ENCODE data around the gene MILR1.
"Not testable (repeated sequence)": the region's sequence is repeated elsewhere in the genome, so short reads cannot be mapped to it uniquely, and the experiment has no call there.

MILR1 gene, protein sequence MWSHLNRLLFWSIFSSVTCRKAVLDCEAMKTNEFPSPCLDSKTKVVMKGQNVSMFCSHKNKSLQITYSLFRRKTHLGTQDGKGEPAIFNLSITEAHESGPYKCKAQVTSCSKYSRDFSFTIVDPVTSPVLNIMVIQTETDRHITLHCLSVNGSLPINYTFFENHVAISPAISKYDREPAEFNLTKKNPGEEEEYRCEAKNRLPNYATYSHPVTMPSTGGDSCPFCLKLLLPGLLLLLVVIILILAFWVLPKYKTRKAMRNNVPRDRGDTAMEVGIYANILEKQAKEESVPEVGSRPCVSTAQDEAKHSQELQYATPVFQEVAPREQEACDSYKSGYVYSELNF

GRCh38 chr17:64448665-64449512 is at the start of gene MILR1:
Gene MILR1, plus strand, starts transcription at chr17:64449115. Its CDS starts 54 bp downstream, at chr17:64449169.
- no peak for DNase-seq

DNA sequence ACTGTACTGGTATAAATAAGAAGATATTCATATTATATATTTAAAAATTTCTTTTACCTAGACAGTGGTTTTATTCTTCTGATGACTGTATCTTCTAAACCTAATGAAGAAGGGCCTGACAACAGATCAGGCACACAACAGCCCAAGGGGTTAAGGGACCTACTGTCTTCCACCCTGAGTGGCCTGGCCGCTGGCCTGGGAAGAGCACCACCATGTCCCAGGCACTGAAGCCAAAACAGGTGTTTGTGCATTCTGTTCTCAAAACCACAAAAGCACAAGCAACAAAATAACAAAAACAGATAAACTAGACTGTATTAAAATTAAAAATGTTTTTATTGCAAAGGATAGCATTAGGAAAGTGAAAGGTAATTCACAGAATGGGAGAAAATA is 49.2 kb upstream of the MILR1 start:
- no peak for DNase-seq

GRCh38 chr17:64400642-64401041 is 48.3 kb upstream of the MILR1 start:
- peak; percentile 26 for DNase-seq

DNA sequence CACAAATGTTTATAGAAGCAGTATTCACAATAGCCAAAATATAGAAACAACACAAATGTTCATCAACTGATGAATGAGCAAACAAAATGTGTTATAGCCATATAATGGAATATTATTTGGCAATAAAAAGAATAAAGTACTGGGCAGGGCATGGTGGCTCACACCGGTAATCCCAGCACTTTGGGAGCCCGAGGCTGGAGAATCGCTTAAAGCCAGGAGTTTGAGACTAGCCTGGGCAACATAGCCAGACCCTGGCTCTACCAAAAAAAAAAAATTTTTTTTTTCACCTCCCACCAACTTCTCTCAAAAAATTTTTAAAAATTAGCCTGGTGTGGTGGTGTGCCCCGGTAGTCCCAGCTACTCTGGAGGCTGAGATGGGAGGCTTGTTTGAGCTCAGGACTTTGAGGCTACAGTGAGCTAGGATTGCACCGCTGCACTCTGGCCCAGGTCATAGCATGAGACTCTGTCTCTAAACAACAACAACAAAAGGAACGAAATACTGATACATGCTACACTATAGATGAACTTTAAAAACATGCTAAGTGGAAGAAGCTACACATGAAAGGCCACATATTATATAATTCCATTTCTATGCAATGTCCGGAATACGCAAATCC is 47.6 kb upstream of the MILR1 start:
- DNase-seq, result no peak

- DNase-seq, result no peak
These were observed 47.0 kb upstream of the MILR1 start for GRCh38 chr17:64401941-64402340.

GRCh38 chr17:64402469-64402868 is 46.4 kb upstream of the MILR1 start:
- DNase-seq, result no peak

DNA sequence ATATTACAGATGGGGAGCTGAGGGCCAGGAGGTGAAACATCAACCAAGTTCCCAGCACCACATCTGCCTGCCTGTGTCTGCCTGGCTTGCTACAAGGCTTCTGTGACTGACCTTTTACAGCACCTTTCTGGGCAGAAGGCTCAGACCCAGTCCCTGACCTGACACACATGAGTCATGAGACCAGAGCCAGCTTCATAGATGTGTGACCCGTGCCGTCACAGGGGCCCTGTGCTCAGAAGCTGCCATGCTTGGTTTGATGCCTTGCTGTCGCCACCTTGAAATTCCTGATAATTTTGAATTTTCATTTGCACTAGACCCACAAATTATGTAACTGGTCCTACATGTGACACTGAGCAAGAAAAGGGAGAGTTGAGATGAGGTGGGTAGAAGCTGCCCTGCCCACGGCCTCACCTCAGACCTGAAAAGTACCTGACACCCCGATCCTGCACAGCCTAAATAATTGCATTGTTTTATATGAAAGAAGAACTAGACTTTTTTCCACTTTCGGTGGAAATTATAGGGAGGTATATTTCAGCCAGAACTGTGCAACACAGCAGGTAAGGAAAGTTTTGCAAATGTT is 44.9 kb upstream of the MILR1 start:
- no peak for DNase-seq

- DNase-seq, result no peak
These were observed 42.4 kb upstream of the MILR1 start for GRCh38 chr17:64406321-64407200.

DNA sequence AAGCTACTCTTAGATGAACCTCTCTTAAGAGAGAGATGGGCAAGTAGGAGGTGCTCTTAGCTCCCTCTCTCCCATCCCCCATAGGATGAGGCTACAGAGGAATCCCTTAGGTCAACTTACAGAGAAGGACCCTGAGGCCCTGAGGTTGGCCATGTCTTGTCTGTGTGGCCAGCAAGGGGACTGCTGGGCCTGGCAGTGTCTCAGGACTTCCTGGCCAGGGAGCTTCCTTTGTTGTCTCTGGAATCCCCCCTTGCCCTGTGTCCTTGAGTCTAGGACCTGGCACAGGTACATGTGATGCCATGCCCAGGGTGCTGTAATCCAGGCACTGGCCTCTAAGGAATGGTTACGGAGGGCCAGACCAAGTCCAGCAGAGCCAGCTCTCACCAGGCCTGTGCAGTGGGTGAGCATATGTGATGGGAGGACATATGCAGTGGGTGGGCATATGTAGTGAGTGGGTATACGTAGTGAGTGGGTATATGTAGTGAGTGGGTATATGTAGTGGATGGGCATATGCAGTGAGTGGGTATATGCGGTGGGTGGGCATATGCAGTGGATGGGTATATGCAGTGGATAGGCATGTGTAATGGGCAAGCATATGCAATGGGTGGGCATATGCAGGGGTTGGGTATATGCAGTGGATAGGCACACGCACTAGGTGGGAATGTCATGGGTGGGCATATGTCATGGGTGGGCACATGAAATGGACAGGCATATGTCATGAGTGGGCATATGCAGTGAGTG is 38.0 kb upstream of the MILR1 start:
- no peak for DNase-seq

DNA sequence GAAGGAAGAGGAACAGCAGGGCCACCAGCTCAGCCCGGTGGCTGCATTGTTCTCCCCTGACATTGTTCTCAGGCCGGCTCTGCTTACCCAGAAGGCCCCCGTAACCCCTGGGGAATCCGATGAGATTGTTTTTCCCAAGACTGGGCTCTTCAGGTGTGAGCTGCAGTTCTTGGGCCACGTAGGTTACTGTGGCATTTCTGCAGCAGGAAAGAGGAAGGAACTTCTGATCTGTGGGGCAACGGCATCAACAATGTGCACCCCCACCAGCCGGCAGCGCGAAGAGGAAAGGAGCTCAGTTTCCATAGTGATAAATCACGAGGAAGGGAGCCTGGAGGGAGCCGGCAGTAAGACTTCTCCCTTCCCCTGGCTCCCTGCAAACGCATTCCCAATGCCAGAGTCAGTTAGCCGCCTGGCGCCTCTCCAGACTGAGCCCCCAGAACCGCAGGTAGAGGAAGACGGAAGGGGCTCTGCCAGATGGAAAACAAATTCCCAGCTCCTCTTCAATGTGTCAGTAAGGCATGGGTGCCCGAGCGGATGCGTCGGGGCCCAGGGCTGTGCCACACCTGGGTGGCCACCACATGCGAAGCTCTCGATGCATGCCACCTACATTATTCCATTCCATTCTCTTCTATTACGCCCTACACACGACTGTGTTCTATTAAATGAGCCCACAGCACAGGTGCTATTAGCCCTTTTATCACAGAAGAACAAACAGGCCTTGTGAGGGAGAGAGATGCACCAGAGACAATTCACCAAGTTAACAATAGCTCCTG is 36.7 kb upstream of the MILR1 start:
- DNase-seq, result peak; percentile 79

DNA sequence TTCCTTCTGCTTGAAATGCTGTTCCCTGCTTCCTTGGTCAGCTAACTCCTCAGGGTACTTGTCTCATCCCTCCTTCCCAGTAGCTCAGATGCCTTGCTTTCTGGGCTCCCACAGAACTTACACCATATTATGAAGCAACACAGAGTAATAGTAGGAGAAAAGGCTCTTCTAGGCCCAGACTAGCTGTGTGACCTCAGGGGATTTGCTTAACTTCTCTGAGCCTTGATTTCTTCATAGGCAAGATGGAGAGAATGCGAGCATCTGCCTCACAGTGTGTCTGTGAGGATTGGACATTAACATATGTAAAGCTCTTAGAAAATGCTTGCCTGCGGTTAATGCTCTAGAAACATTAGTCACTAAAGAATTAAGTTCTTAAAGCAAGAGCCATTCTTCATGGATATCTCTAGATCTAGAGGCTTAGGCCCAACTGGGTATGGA is 36.0 kb upstream of the MILR1 start:
- no peak for DNase-seq

DNA sequence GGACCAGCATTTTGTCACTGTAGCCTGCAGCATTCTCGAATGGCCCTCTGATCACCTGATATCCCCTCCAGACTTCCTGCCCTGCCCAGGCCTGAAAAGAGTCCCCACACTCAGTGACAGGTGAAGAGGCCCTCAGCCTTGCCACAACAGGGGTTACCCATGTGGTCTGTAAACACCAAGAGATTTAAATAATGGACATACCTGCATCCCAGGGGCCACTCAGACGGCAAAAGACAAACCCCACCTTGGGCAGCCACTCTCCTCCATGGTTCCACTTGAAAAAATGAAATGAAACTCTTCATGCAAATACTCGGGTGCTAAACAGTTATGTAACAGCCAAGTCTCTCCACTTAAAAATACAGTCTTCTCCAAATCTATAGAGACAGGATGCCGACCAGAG is 35.4 kb upstream of the MILR1 start:
- DNase-seq, result no peak

GRCh38 chr17:64418506-64419339 is 30.2 kb upstream of the MILR1 start:
- peak; percentile 50 for DNase-seq

DNA sequence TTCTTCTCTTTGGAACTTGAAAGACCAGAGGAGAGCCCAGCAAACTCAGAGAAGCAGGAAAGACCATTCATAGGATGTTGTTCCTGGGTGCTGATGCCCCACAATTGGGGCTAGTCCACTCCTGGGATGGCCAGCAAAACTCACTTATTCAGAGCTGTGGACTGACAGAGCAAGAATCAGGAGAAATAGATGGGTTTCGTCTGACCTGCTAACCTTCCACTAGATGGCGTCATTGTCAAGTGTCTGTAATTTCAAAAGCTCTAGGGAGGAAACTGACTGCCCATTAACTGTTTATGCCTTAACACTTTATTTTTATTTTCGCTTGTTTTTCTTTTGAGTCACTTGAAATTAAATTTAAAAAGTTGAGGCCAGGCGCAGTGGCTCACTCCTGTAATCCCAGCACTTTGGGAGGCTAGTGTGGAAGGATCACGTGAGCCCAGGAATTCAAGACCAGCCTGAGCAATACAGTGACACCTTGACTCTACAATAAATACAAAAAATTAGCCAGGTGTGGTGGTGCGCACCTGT is 28.7 kb upstream of the MILR1 start:
- DNase-seq, result peak; percentile 56

GRCh38 chr17:64422121-64422520 is 26.8 kb upstream of the MILR1 start:
- DNase-seq, result not testable (repeated sequence)

DNA sequence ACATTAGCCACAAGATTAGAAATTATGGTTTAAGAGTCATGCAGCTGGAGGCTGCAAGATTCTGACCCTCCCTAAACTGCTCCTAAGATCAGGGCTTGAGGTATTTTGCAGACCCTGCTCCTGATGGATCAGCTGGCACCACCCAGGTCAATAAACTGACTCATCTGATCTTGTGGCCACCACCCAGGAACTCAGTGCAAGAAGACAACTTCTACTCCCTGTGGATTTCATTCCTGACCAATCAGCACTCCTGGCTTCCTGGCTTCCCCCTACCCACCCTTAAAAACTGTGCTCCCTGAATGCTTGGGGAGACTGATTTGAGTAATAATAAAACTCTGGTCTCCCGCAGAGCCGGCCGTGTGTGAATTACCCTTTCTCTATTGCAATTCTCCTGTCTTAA is 25.0 kb upstream of the MILR1 start:
- DNase-seq, result no peak

GRCh38 chr17:64424324-64424849 is 24.5 kb upstream of the MILR1 start:
- no peak for DNase-seq

DNA sequence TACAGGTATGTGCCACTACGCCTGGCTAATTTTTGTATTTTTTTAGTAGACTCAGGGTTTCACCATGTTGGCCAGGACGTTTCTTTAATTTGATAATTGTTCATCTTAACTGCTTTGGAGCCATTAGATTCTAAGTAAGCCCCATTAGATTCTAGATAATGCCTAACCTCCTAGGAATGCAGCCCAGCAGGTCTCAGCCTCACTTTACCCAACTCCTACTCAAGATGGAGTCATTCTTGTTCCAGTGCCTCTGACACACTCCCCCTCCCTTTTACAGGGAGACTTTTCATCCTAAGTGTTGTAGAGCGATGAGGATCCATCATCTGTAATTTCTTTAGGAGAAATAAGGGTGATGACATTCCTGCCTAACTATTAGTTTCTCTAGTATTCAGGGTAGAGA is 23.7 kb upstream of the MILR1 start:
- no peak for DNase-seq

- no peak for DNase-seq
These were observed 22.3 kb upstream of the MILR1 start for GRCh38 chr17:64426596-64426995.
